ENCODE measurements around the gene LCLAT1.

- TF ChIP-seq POLR2A (IDR thresholded peaks at IDR 0.05; ENCODE audit: low read length) (no peak), GATA1 (IDR thresholded peaks at IDR 0.05; ENCODE audit: low read depth, low read length) (no peak)
Measured at GRCh38 chr2:30548386-30548785, 101.3 kb downstream of the LCLAT1 start.

Data from erythroblast (primary cell).